ENCODE measurements around the gene SEL1L3. TPM values are rescaled to one million over a fixed set of nuclear protein-coding genes. Genes with fewer than 3 reads are reported as not detected.

SEL1L3 gene
- total RNA-seq, 3 donors from 2014 or later (not counting 1 experiment from before 2014, with no cell fraction given), result 45.4 to 61.0 (median 45.7) TPM

- H3K4me3 ChIP-seq (ENCODE audit: low read length), result no peak overlapping the region
- H3K4me3 Mint-ChIP-seq, result no peak overlapping the region
- peaks cover 66 to 70% of the 10 kb centered on the region in 2 donors for H3K4me1 Mint-ChIP-seq
- H3K27ac Mint-ChIP-seq, result peak overlapping the region; percentile 73 to 94
- no peaks in the 10 kb centered on the region for H3K9me3 ChIP-seq (ENCODE audit: control insufficient read depth, insufficient read depth, low read length)
- H3K36me3 ChIP-seq (ENCODE audit: control insufficient read depth, insufficient read depth, low read length), result no peaks in the 10 kb centered on the region
- WGBS (ENCODE audit: insufficient coverage), result no CpG with 5 or more reads among the region's 1 CpG
- H3K27me3 ChIP-seq (ENCODE audit: control insufficient read depth, insufficient read depth, low read length), result no peaks in the 10 kb centered on the region
- TF ChIP-seq CTCF (IDR thresholded peaks at IDR 0.05), result no peak
- no peaks in the 10 kb centered on the region for H3K36me3 Mint-ChIP-seq
- H3K9me3 Mint-ChIP-seq, result no peaks in the 10 kb centered on the region
- H3K27ac ChIP-seq (ENCODE audit: low read length), result peak overlapping the region; percentile 4
- no peaks in the 10 kb centered on the region for H3K27me3 Mint-ChIP-seq (ENCODE audit: low read depth in 2 of 2)
- intact Hi-C loops (cut with micrococcal nuclease), result no loop called here
- peaks cover 57% of the 10 kb centered on the region for H3K4me1 ChIP-seq (ENCODE audit: control insufficient read depth, insufficient read depth, low read length)
- ATAC-seq (no peak), DNase-seq (no peak)
Measured at GRCh38 chr4:25856756-25857155, 6.0 kb downstream of the SEL1L3 start.

- Histone ChIP-seq H3K36me3 (ENCODE audit: control insufficient read depth, insufficient read depth, low read length) (no peaks in the 10 kb centered on the region), H3K27ac (ENCODE audit: low read length) (no peak overlapping the region), H3K4me3 (ENCODE audit: low read length) (no peak overlapping the region), H3K27me3 (ENCODE audit: control insufficient read depth, insufficient read depth, low read length) (no peaks in the 10 kb centered on the region), H3K4me1 (ENCODE audit: control insufficient read depth, insufficient read depth, low read length) (peaks cover 25% of the 10 kb centered on the region), H3K9me3 (ENCODE audit: control insufficient read depth, insufficient read depth, low read length) (no peaks in the 10 kb centered on the region)
- ATAC-seq (no peak), DNase-seq (no peak)
- H3K27me3 Mint-ChIP-seq (ENCODE audit: low read depth in 2 of 2), result no peaks in the 10 kb centered on the region
- no peak overlapping the region for H3K27ac Mint-ChIP-seq
- TF ChIP-seq CTCF (IDR thresholded peaks at IDR 0.05), result no peak
- no peaks in the 10 kb centered on the region for H3K9me3 Mint-ChIP-seq
- 95% methylated on average over 3 of the region's 3 CpGs for WGBS (ENCODE audit: insufficient coverage)
- H3K4me3 Mint-ChIP-seq, result no peak overlapping the region
- intact Hi-C loops (cut with micrococcal nuclease), result no loop called here
- peaks cover 39 to 48% of the 10 kb centered on the region in 2 donors for H3K4me1 Mint-ChIP-seq
- H3K36me3 Mint-ChIP-seq, result no peaks in the 10 kb centered on the region
Measured at GRCh38 chr4:25852103-25852502, 10.7 kb downstream of the SEL1L3 start.

- ATAC-seq (no peak), DNase-seq (no peak)
- Mint-ChIP-seq H3K36me3 (no peaks in the 10 kb centered on the region), H3K4me1 (peaks cover 38 to 49% of the 10 kb centered on the region in 2 donors), H3K27ac (no peak overlapping the region), H3K9me3 (no peaks in the 10 kb centered on the region), H3K4me3 (no peak overlapping the region), H3K27me3 (ENCODE audit: low read depth in 2 of 2) (no peaks in the 10 kb centered on the region)
- Histone ChIP-seq H3K9me3 (ENCODE audit: control insufficient read depth, insufficient read depth, low read length) (no peaks in the 10 kb centered on the region), H3K27ac (ENCODE audit: low read length) (no peak overlapping the region), H3K4me3 (ENCODE audit: low read length) (no peak overlapping the region), H3K27me3 (ENCODE audit: control insufficient read depth, insufficient read depth, low read length) (no peaks in the 10 kb centered on the region), H3K36me3 (ENCODE audit: control insufficient read depth, insufficient read depth, low read length) (peaks cover 8% of the 10 kb centered on the region), H3K4me1 (ENCODE audit: control insufficient read depth, insufficient read depth, low read length) (peaks cover 18% of the 10 kb centered on the region)
- 92% methylated on average over 5 of the region's 7 CpGs for WGBS (ENCODE audit: insufficient coverage)
- intact Hi-C loops (cut with micrococcal nuclease), result no loop called here
- TF ChIP-seq CTCF (IDR thresholded peaks at IDR 0.05), result no peak
Measured at GRCh38 chr4:25847329-25847728, 15.5 kb downstream of the SEL1L3 start.

All from natural killer cell (primary cell).